OCI-M2 (cell line): ENCODE data around the gene PRUNE2.

Experiments
- DNase-seq: peaks from one replicate; lab custom pipeline; 2025; ENCODE audit not compliant: unreplicated experiment; lab: John Stamatoyannopoulos, UW

Gene PRUNE2

DNA sequence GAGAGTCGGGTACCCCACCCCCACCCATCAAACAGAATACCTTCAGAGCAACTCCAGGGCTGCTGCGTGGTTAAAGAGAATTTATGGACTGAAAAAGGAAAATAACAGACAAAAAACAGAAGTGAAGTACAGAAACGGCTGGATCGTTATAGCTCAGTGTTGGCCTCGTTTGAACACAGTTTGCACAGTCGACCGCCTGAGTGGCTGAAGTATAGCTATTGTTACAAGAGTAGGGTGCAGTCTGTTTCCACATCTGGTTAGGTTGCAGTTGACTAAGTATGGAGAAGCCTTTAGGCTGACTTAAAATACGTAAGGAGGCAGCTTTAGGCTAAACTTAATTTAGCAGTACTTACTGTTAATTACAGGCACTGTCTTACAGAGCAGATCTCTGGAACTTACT, 325.7 kb downstream of the PRUNE2 start:
- no peak for DNase-seq

- no peak for DNase-seq
Observed at GRCh38 chr9:76576344-76576743, 329.6 kb downstream of the PRUNE2 start.

DNA sequence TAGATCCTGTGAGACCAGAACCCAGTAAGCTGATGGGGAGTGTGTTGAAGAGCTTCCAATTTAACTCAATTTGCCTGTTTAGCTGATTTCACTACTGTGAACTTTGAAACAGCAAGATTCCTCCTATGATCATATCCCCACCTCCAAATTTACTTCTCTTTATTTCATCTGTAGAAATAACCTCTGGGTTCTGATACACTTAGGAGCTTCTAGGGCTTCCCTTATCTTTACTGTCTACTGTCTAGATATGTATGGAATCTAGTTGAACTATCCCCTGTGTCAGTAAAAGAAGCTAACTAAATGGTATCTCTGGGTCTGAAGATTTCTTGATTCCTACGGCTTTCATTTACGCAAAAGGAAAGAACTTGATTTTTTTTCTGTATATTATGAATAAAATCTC, 330.2 kb downstream of the PRUNE2 start:
- no peak for DNase-seq

DNA sequence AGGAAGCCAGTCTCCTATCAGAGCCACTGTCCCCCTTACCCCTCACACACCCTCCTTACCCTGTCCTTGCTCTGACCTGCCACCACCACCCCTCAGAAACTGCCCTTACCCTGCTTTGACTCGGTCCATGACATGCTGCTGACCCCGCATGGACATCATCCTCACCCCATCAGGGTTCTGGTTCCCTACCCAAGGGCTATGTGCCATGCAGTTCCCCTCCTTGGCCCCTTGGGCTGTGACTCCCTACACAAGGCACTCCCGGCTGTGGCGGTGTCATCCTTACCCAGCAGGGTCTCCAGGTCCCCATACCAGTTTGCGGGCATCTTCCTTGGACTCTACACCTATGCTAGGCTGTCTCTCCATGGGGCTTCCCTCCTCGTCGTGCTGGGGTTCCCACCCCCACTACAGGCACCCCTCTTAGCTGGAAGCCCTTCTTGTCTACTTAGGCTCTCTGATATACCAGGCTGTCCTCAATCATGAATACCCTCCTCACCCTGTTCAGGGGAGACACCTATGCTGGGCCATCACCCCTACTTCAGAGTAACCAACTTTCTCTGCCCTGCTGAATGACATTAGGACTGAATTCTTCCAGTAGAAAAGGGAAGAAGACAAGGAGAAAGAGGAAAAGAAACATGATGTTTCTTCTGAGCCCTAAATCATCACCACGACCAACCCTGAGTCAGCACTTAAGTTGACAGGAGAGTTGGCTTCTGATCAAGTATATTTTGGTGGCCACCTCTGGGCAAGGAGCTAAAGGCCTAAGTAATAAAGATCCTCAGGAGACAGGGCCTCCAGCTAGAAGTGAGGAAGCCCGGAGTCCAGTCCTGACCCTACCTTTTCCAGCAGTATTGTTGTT, 331.8 kb downstream of the PRUNE2 start:
- no peak for DNase-seq

DNA sequence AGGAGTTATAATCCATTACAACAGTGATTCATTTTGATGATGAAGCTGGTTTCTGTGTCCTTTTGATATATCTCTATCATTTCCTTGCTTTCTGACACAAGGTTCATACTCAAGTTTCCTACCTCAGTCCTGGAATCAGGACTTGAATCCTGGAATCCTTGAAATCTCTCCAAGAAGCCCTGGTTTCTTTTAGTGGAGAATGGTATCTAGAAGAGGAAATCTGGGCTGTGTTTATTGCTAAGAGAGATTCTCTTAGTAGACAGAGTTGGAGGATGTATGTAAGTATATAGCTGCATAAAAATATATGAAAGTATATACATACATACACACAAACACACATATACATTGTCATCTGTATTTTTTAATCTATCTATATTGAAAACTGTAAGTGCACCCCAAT, 332.5 kb downstream of the PRUNE2 start:
- no peak for DNase-seq

GRCh38 chr9:76572151-76572550, 333.8 kb downstream of the PRUNE2 start:
- no peak for DNase-seq

GRCh38 chr9:76571743-76572146, 334.2 kb downstream of the PRUNE2 start:
- DNase-seq: no peak

DNA sequence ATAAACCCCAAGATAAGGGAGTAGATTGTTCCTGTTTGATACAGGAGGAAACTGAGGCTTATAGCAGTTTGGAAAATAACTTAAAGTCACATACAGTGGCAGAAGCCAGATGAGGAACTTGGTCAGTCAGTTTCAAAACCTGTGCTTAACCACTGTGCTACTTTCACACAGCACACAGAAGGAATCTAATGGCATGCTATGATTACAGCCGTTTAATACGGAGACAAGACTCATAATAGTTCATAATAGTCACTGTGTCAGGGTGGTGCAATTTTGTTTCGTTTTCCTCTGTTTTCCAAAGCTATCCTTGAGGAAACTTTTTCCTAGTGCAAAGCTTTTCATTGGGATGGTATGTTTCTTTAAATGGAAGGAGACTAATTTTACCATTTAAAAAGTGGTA, 334.6 kb downstream of the PRUNE2 start:
- no peak for DNase-seq

GRCh38 chr9:76570826-76571225, 335.1 kb downstream of the PRUNE2 start:
- DNase-seq: no peak

DNA sequence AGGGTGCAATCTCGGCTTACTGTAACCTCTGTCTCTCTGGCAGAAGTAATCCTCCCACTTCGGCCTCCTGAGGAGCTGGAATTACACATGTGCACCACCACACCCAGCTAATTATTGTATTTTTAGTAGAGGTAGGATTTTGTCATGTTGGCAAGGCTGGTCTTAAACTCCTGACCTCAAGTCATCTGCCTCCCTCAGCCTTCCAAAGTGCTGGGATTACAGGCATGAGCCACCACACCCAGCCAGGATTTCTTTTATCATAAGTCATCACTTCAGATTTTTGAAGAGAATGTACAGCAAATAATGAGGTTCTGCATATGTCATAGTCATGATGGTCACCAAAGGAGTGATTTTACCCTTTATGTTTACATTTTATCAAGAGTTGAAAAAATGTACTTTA, 338.8 kb downstream of the PRUNE2 start:
- no peak for DNase-seq

DNA sequence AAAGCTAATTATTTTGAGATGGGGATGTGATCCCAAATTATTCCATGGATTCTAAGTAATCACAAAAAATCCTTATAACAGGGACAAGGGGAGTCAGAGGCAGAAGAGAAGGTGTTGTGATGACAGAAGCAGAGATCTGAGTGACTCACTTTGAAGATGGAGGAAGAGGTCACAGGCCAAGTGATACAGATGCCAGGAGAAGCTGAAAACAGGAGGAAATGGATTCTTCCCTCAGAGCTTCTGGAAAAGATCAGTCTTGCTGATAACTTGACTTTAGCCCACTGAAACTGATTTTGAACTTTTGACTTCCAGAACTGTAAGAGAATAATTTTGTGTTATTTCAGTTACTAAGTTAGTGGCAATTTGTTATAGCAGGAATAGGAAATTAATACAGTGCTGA, 341.6 kb downstream of the PRUNE2 start:
- DNase-seq: no peak

- no peak for DNase-seq
Observed at GRCh38 chr9:76562511-76562911, 343.4 kb downstream of the PRUNE2 start.

DNA sequence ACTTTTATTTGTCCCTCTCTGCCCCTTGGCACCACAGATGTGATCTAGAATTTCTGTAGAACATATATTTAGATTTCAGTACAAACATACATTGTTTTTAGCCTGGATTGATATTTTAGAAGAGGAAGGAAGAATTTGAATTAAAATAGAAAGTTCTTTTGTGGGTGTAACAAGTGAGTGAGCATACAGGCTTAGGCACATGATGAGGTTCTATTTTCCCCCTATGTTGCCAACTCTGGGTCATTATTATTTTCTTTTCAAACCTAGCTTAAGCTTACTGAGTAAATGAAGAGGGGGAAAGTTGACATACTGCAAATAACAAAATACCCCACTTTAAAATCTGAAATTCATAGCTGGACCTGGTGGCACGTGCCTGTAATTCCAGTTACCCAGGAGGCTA, 344.0 kb downstream of the PRUNE2 start:
- DNase-seq: no peak
